Body of pancreas (tissue), 4 donors: ENCODE data around the gene FOXP1. TPM values are rescaled to one million over a fixed set of nuclear protein-coding genes. Genes with fewer than 3 reads are reported as not detected.

Source experiments
- ATAC-seq: fragments of 150-250 bp; one replicate; pipeline ENCODE4 v1.9.1; 2016
- DNase-seq, 4 donors: peaks; one replicate each; pipeline ENCODE4 v3.0.0-alpha.2; 2019
- H3K27ac ChIP-seq, 4 donors: fragments of 200-600 bp; sonication (generic); 1 replicate in 3 of 4; 2 replicates in 1 of 4; pipeline versions ENCODE4 v1.5.1 to v1.6.1; 2016 to 2019; ENCODE audit warnings: mild to moderate bottlenecking in 1 of 4, mixed read lengths in 1 of 4, moderate library complexity in 1 of 4
- H3K27me3 ChIP-seq, 2 donors: fragments of 200-600 bp; sonication (generic); one replicate each; pipeline ENCODE4 v1.6.0; 2016; ENCODE audit warnings: mild to moderate bottlenecking in 1 of 2
- H3K36me3 ChIP-seq, 2 donors: fragments of 200-600 bp; sonication (generic); replicated peaks in 1 of 2; 2 replicates each; pipeline ENCODE4 v1.5.1; 2016; ENCODE audit warnings: low read depth in 2 of 2; ENCODE audit not compliant: insufficient read depth in 1 of 2
- H3K4me1 ChIP-seq: fragments of 200-600 bp; sonication (generic); one replicate; pipeline ENCODE4 v1.6.0; 2016
- H3K4me3 ChIP-seq, 2 donors: fragments of 200-600 bp; sonication (generic); 1 replicate in 1 of 2; 2 replicates in 1 of 2; pipeline ENCODE4 v1.5.1; 2016 to 2019
- H3K9me3 ChIP-seq, 3 donors: fragments of 200-600 bp; sonication (generic); 1 replicate in 2 of 3; 2 replicates in 1 of 3; pipeline ENCODE4 v1.5.1; 2016
- CTCF ChIP-seq, 7 experiments: fragments of 450-650 bp in 4 of 7; fragments of 200-600 bp in 3 of 7; sonication (generic) in 3 of 7; IDR thresholded peaks; one replicate each; pipeline ENCODE4 v1.5.1; 2016 to 2019; ENCODE audit warnings: antibody characterized with exemption in 7 of 7
- POLR2A ChIP-seq, 3 donors: fragments of 450-650 bp; IDR thresholded peaks; one replicate each; pipeline ENCODE4 v1.6.1; 2016; ENCODE audit warnings: antibody characterized with exemption in 3 of 3, mild to moderate bottlenecking in 2 of 3
- WGBS, 2 donors: methylation state at CpG; one replicate each; pipeline ENCODE4 v1.1.5; 2017; 5-methylcytosine and 5-hydroxymethylcytosine counted together
- intact Hi-C: fragments of 100-400 bp; cut with DNase I; formaldehyde crosslinking; loops from one replicate; pipeline ENCODE4 v1.15.1; 2023
- total RNA-seq, 2 donors: library from RNA; depleted of rRNA; stranded (reverse); fragments of >200 nt; gene quantifications; one replicate each; pipeline ENCODE4 v1.1.0, GENCODE V29; 2016

FOXP1 gene
- total RNA-seq, 2 donors from 2014 or later: 85.7 to 86.1 TPM

- no peak for ATAC-seq
- no peaks in the 10 kb centered on the region for H3K4me1 ChIP-seq
- TF ChIP-seq CTCF (IDR thresholded peaks at IDR 0.05): no peak
- no peak for TF ChIP-seq POLR2A (IDR thresholded peaks at IDR 0.05)
- no peak for DNase-seq
- H3K27ac ChIP-seq: no peak overlapping the region
- WGBS, 2 donors: 93 to 97% methylated on average over 5 of the region's 5 CpGs
- no peaks in the 10 kb centered on the region for H3K9me3 ChIP-seq
- intact Hi-C loops: no loop called here
- H3K27me3 ChIP-seq: no peaks in the 10 kb centered on the region
- H3K4me3 ChIP-seq: no peak overlapping the region
- H3K36me3 ChIP-seq: peaks cover 7 to 13% of the 10 kb centered on the region in 2 donors
Measured at GRCh38 chr3:71045212-71045916, 538.2 kb downstream of the FOXP1 start.

GRCh38 chr3:71042759-71043158 is 540.8 kb downstream of the FOXP1 start:
- ATAC-seq (no peak), DNase-seq (no peak)
- Histone ChIP-seq H3K4me3 (no peak overlapping the region), H3K9me3 (no peaks in the 10 kb centered on the region), H3K27ac (no peak overlapping the region), H3K27me3 (no peaks in the 10 kb centered on the region), H3K36me3 (peaks cover 7 to 15% of the 10 kb centered on the region in 2 donors), H3K4me1 (no peaks in the 10 kb centered on the region)
- 86 to 90% methylated on average over 9 of the region's 9 CpGs for whole genome bisulfite sequencing, 2 donors
- intact Hi-C loops: no loop called here
- TF ChIP-seq POLR2A (IDR thresholded peaks at IDR 0.05): no peak

- ATAC-seq (no peak), DNase-seq (no peak)
- TF ChIP-seq POLR2A (IDR thresholded peaks at IDR 0.05) (no peak), CTCF (IDR thresholded peaks at IDR 0.05) (no peak)
- Histone ChIP-seq H3K36me3 (peaks cover 7 to 15% of the 10 kb centered on the region in 2 donors), H3K27me3 (no peaks in the 10 kb centered on the region), H3K27ac (no peak overlapping the region), H3K4me1 (peaks cover 2% of the 10 kb centered on the region), H3K4me3 (no peak overlapping the region), H3K9me3 (no peaks in the 10 kb centered on the region)
- intact Hi-C loops: no loop called here
- 84 to 85% methylated on average over 7 of the region's 7 CpGs for WGBS, 2 donors
Measured at GRCh38 chr3:71041371-71041770, 542.2 kb downstream of the FOXP1 start.

GRCh38 chr3:71039332-71039731 is 544.2 kb downstream of the FOXP1 start:
- WGBS, 2 donors: 76 to 87% methylated on average over 6 of the region's 6 CpGs
- ATAC-seq (no peak), DNase-seq (no peak)
- H3K36me3 ChIP-seq: peaks cover 7 to 15% of the 10 kb centered on the region in 2 donors
- H3K9me3 ChIP-seq: no peaks in the 10 kb centered on the region
- H3K27ac ChIP-seq: no peak overlapping the region
- no peak overlapping the region for H3K4me3 ChIP-seq
- H3K27me3 ChIP-seq: no peaks in the 10 kb centered on the region
- TF ChIP-seq POLR2A (IDR thresholded peaks at IDR 0.05) (no peak), CTCF (IDR thresholded peaks at IDR 0.05) (no peak)
- peaks cover 5% of the 10 kb centered on the region for H3K4me1 ChIP-seq
- intact Hi-C loops: no loop called here

GRCh38 chr3:71037775-71038174 is 545.8 kb downstream of the FOXP1 start:
- ATAC-seq: no peak
- no peak for TF ChIP-seq CTCF (IDR thresholded peaks at IDR 0.05)
- no peak for TF ChIP-seq POLR2A (IDR thresholded peaks at IDR 0.05)
- H3K27ac ChIP-seq: no peak overlapping the region

More at GRCh38 chr3:71037775-71038174, 545.8 kb downstream of the FOXP1 start:
- peaks cover 7 to 15% of the 10 kb centered on the region in 2 donors for H3K36me3 ChIP-seq
- intact Hi-C loops: no loop called here
- H3K27me3 ChIP-seq: no peaks in the 10 kb centered on the region
- WGBS, 2 donors: 80 to 91% methylated on average over 7 of the region's 7 CpGs
- no peak for DNase-seq
- H3K4me3 ChIP-seq: no peak overlapping the region
- peaks cover 5% of the 10 kb centered on the region for H3K4me1 ChIP-seq
- H3K9me3 ChIP-seq: no peaks in the 10 kb centered on the region
